Tibial nerve (tissue), 4 donors: ENCODE data around the gene ELMO2. TPM values are rescaled to one million over a fixed set of nuclear protein-coding genes. Genes with fewer than 3 reads are reported as not detected.

Source experiments
- DNase-seq, 2 donors: peaks; one replicate each; pipeline ENCODE4 v3.0.0-alpha.2; 2019; ENCODE audit warnings: low spot score in 2 of 2
- H3K27ac ChIP-seq, 4 donors: fragments of 200-600 bp; sonication (generic) in 3 of 4; one replicate each; pipeline ENCODE4 v1.5.1; 2017 to 2019; ENCODE audit warnings: mild to moderate bottlenecking in 1 of 4
- H3K27me3 ChIP-seq, 2 donors: fragments of 200-600 bp; sonication (generic) in 1 of 2; one replicate each; pipeline versions ENCODE4 v1.5.1 to v1.6.0; 2017 to 2019
- H3K36me3 ChIP-seq, 3 donors: fragments of 200-600 bp; sonication (generic); one replicate each; pipeline ENCODE4 v1.5.1; 2018 to 2019
- H3K4me1 ChIP-seq, 4 donors: fragments of 200-600 bp; sonication (generic) in 3 of 4; one replicate each; pipeline ENCODE4 v1.5.1; 2017 to 2019
- H3K4me3 ChIP-seq, 4 donors: fragments of 200-600 bp; sonication (generic) in 3 of 4; one replicate each; pipeline ENCODE4 v1.5.1; 2017 to 2019; ENCODE audit warnings: mild to moderate bottlenecking in 1 of 4, moderate library complexity in 1 of 4
- H3K9me3 ChIP-seq, 4 donors: fragments of 200-600 bp; sonication (generic) in 3 of 4; one replicate each; pipeline ENCODE4 v1.5.1; 2017 to 2019
- EP300 ChIP-seq, 2 donors: sonication (generic); formaldehyde crosslinking; IDR thresholded peaks; one replicate each; pipeline ENCODE4 v1.6.1; 2017; ENCODE audit warnings: antibody characterized with exemption in 2 of 2, mild to moderate bottlenecking in 1 of 2
- POLR2A ChIP-seq, 2 donors: fragments of 450-650 bp; IDR thresholded peaks; one replicate each; pipeline ENCODE4 v1.6.1; 2017; ENCODE audit warnings: antibody characterized with exemption in 2 of 2, mild to moderate bottlenecking in 2 of 2, moderate library complexity in 2 of 2
- WGBS, 2 donors: methylation state at CpG; one replicate each; pipeline ENCODE4 v1.1.5; 2018; 5-methylcytosine and 5-hydroxymethylcytosine counted together
- total RNA-seq, 4 donors: library from RNA; depleted of rRNA; stranded (reverse); fragments of >200 nt; gene quantifications; one replicate each; pipeline ENCODE4 v1.1.0, GENCODE V29; 2016
- TF ChIP-seq, protein P1 (sequence below), 5 experiments: fragments of 200-600 bp in 3 of 5; fragments of 450-650 bp in 2 of 5; sonication (generic) in 3 of 5; IDR thresholded peaks; one replicate each; pipeline ENCODE4 v1.5.1; 2016 to 2019; ENCODE audit warnings: antibody characterized with exemption in 5 of 5, mild to moderate bottlenecking in 3 of 5, moderate library complexity in 2 of 5

ELMO2 gene
- total RNA-seq, 4 donors from 2014 or later = 56.7 to 78.9 (median 70.5) TPM

DNA sequence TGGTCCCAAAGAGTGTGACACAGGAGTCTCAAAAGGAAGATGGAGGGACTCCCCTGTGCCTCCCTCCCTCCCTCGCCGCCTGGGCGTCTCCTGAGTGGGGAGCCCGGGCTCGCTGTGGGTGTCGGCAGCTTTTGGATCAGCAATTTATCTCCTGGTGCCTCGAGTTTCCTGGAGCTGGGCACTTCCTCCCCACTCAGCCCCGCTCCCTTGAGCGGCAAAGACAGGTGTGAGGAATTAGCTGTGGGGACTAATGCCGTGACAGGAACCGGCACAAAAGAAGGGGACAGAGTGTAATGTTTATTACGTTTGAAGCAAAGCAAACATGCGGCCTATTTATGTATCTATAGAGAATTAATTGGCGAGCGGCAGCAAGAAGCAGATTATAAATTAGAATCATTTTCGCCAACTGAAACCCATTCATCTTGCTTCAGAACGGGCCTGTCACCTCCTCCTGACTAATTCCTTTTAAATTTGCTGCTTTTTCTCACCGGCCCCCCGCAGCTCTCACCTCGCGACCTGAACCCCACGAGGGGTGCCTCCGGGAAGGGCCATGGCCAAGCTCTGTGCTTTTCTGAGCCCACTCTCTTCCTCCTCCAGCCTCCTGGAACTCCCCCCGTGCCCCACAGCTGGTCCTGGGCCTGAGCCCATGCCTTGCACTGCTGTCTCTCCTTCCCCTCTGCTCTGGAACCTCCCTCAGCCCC lies 89.3 kb downstream of the ELMO2 start:
- Histone ChIP-seq H3K4me3 (no peak overlapping the region), H3K27me3 (peaks cover 0 to 66% of the 10 kb centered on the region in 2 donors), H3K9me3 (no peaks in the 10 kb centered on the region), H3K36me3 (no peaks in the 10 kb centered on the region), H3K4me1 (peaks cover 0 to 10% (median 6%) of the 10 kb centered on the region in 4 donors), H3K27ac (no peak overlapping the region)
- no peak for DNase-seq
- 38 to 45% methylated on average over 24 of the region's 24 CpGs for WGBS, 2 donors
- TF ChIP-seq, protein P1, sequence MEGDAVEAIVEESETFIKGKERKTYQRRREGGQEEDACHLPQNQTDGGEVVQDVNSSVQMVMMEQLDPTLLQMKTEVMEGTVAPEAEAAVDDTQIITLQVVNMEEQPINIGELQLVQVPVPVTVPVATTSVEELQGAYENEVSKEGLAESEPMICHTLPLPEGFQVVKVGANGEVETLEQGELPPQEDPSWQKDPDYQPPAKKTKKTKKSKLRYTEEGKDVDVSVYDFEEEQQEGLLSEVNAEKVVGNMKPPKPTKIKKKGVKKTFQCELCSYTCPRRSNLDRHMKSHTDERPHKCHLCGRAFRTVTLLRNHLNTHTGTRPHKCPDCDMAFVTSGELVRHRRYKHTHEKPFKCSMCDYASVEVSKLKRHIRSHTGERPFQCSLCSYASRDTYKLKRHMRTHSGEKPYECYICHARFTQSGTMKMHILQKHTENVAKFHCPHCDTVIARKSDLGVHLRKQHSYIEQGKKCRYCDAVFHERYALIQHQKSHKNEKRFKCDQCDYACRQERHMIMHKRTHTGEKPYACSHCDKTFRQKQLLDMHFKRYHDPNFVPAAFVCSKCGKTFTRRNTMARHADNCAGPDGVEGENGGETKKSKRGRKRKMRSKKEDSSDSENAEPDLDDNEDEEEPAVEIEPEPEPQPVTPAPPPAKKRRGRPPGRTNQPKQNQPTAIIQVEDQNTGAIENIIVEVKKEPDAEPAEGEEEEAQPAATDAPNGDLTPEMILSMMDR (IDR thresholded peaks at IDR 0.05) = no peak
- TF ChIP-seq EP300 (IDR thresholded peaks at IDR 0.05) (no peak), POLR2A (IDR thresholded peaks at IDR 0.05) (no peak)

Other genes with a start within 250 kb of the ELMO2 start
- 1 to 10 TPM in 1 of 4 donors, under 1 TPM in 2, not detected in 1; 0.20 to 1.0 (median 0.60) TPM for gene CDH22, start 98.1 kb downstream of the ELMO2 start, total RNA-seq
- 10 to 100 TPM in 1 of 4 donors, 1 to 10 TPM in 3; 5.1 to 14.0 (median 7.0) TPM for gene ZNF334, start 106.9 kb upstream of the ELMO2 start, total RNA-seq
- gene OCSTAMP, start 144.0 kb upstream of the ELMO2 start, total RNA-seq = not detected
- 10 to 100 TPM in 2 of 4 donors, 1 to 10 TPM in 2; 5.7 to 11.6 (median 9.3) TPM for gene SLC13A3, start 244.8 kb upstream of the ELMO2 start, total RNA-seq